Measurements from ENCODE around the gene AGMAT.

Gene AGMAT

GRCh38 chr1:15522551-15522950 lies 62.3 kb downstream of the AGMAT start:
- no peak for DNase-seq

Measured in hippocampal formation (tissue), 2 donors.